Measurements from ENCODE around the gene TRPM6.

TRPM6 gene

DNA sequence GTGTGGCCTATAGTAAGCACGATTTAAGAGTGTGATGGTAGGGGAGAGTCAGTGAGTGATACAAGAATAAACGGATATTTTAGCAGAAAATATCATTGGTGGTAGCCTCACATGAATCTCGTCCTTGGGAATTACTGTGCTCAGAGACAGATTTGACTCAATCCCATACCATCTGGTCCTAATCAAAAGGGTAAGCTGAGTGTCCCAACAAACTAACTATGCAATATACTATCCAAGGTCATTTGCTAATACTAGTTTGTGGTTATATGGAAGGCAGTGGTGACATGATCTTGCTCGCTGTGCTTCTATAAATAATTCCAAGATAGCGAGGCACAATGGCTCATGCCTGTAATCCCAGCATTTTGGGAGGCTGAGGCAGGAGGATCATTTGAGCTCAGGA is 103.2 kb downstream of the TRPM6 start:
- TF ChIP-seq, protein P1, sequence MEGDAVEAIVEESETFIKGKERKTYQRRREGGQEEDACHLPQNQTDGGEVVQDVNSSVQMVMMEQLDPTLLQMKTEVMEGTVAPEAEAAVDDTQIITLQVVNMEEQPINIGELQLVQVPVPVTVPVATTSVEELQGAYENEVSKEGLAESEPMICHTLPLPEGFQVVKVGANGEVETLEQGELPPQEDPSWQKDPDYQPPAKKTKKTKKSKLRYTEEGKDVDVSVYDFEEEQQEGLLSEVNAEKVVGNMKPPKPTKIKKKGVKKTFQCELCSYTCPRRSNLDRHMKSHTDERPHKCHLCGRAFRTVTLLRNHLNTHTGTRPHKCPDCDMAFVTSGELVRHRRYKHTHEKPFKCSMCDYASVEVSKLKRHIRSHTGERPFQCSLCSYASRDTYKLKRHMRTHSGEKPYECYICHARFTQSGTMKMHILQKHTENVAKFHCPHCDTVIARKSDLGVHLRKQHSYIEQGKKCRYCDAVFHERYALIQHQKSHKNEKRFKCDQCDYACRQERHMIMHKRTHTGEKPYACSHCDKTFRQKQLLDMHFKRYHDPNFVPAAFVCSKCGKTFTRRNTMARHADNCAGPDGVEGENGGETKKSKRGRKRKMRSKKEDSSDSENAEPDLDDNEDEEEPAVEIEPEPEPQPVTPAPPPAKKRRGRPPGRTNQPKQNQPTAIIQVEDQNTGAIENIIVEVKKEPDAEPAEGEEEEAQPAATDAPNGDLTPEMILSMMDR (conservative IDR thresholded peaks at IDR 0.05): no peak
- no peak for TF ChIP-seq ZFX (IDR thresholded peaks at IDR 0.05)
- H3K27ac ChIP-seq: no peak overlapping the region

DNA sequence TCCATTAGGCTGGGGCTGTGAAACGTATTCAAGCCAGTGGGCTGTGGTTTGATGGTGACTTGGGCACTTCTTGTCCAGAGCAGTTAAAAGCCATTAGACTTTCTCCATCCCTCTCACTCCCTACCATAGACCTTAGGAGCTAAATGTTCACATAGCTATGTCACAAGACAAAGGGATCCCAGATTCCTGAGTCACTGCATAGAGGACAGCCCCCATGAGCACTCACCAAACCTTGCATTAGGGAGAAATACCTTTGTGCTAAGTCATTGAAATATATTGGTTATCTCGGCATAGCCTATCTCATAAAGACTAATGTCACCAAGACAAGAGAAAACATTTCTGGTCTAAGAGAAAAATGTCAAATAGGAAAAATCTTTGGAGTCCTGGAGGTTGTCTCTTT is 104.3 kb downstream of the TRPM6 start:
- TF ChIP-seq, protein P1 (conservative IDR thresholded peaks at IDR 0.05): no peak
- TF ChIP-seq ZFX (IDR thresholded peaks at IDR 0.05): no peak
- H3K27ac ChIP-seq: no peak overlapping the region

DNA sequence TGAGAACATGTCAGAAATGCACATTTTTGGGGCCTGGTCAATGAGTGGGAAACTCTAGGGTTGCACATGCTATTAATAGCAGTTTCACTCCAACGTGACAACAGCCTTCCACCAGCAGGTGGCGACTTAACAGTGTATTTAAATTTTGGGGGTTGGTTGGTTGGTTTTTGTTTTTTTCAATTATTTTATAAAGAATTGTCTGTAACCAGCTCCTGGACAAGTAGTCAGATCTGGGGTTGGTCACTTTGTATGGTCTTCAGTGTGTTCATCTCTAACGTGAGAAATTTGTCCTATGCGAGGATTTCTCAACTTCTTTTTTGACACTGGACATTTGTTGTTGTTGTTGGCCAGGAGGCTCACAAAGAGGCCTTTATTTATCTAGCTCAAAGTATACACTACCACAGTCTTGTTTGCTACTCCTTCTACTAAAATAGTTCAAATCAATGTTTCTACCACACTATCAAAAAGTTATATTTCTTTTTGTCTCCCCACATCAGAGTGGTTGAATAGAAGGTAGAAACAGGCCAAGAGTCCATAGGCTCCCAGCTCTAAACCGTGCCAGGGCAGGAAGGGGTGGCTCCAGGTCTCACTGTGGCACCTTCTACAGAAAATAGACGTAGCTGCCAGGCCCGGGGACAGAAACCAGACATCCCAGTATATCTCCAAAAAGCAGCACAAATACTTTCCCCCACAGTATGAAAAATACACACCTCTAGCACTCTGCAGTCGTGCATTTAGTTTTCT is 110.4 kb downstream of the TRPM6 start:
- no peak for TF ChIP-seq ZFX (IDR thresholded peaks at IDR 0.05)
- TF ChIP-seq, protein P1 (conservative IDR thresholded peaks at IDR 0.05): peak; percentile 84
- no peak overlapping the region for H3K27ac ChIP-seq

DNA sequence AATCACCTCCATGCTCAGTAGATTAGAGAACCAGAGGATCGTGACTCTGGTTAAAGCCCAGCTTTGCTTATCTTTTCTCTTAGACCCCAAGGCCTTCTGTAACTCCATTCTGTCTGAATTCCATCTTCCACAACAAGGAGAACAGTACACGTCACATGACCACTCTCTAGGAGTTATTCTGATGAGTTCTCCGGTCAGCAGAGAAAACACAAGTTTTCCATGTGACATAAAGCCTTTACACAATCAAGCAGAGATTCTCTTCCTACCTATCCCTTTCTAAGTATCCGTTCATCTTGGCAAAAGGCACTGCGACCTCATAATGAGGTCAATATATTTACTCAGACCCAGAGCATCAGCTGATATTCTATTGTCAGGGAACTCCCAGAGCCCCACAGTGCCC is 112.3 kb downstream of the TRPM6 start:
- no peak overlapping the region for H3K27ac ChIP-seq
- TF ChIP-seq, protein P1 (conservative IDR thresholded peaks at IDR 0.05): no peak
- TF ChIP-seq ZFX (IDR thresholded peaks at IDR 0.05): no peak

DNA sequence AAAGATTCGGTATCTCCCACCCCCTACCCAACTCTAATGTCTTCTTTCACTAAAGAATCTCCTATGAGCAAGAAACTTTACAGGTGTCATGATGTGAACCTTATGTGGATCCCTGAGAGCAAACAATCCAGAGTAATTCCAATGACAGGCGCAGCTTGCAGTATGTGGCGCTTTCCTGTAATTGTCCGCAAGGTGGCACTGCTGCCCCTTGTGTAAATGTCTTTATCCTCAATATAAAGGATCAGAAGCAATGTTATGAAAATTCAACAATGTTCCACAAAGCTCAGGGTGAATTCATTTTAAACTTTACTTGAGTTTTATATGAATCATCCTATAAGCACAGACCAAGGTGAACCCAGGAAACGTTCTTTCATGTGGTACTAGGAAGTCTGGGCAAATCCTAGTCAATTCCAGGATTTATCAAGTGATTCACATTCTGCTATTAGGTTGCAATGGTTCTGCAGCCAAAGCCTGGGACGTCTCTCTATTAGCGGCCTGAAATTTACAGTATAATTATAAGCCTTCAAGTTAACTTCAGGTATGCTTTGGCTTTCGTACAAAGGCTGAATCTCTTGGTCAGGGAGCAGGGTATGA is 113.7 kb downstream of the TRPM6 start:
- no peak overlapping the region for H3K27ac ChIP-seq
- no peak for TF ChIP-seq ZFX (IDR thresholded peaks at IDR 0.05)
- TF ChIP-seq, protein P1 (conservative IDR thresholded peaks at IDR 0.05): peak; percentile 94

DNA sequence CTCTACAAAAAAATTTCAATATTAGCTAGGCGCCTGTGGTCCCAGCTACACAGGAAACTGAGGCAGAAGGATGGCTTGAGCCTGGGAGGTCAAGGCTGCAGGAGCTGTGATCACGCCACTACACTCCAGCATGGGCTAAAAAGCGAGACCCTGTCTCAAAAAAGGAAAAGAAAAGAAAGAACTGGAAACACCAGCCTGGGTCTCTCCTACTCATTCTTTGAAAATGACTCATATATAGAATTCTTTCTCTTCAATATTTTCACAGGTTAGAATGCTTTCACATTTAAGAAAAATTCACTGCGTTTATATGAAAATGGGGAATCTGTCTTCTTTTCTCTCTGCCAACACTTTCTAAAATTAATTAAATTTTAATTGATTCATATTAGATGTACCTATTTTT is 115.6 kb downstream of the TRPM6 start:
- no peak overlapping the region for H3K27ac ChIP-seq
- TF ChIP-seq, protein P1 (conservative IDR thresholded peaks at IDR 0.05): no peak
- no peak for TF ChIP-seq ZFX (IDR thresholded peaks at IDR 0.05)

DNA sequence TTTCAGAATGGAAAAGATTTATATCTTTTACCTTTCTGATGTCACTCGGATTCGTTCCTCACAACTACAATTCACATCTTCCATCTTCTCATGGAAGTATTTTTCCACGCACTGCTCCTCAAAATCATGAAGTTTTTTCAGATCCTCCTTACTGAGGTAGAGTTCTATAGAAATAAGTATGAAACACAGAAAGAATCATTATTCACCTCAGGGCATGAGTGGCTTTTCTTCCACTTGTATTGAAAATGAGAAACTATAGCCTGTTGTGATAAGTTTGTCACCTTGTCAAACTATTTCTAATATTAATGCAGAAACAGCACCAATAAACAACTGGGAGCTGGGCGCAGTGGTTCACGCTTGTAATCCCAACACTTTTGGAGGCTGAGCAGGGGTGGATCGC is 116.0 kb downstream of the TRPM6 start:
- no peak overlapping the region for H3K27ac ChIP-seq
- TF ChIP-seq, protein P1 (conservative IDR thresholded peaks at IDR 0.05): no peak
- no peak for TF ChIP-seq ZFX (IDR thresholded peaks at IDR 0.05)
